ENCODE results near the gene SPDYE2. TPM values are rescaled to one million over a fixed set of nuclear protein-coding genes. Genes with fewer than 3 reads are reported as not detected.

Gene SPDYE2, protein sequence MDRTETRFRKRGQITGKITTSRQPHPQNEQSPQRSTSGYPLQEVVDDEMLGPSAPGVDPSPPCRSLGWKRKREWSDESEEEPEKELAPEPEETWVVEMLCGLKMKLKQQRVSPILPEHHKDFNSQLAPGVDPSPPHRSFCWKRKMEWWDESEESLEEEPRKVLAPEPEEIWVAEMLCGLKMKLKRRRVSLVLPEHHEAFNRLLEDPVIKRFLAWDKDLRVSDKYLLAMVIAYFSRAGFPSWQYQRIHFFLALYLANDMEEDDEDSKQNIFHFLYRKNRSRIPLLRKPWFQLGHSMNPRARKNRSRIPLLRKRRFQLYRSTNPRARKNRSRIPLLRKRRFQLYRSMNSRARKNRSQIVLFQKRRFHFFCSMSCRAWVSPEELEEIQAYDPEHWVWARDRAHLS
- 0.35 TPM in 1 of 2 replicates, not detected in the other for polyA plus RNA-seq

DNA sequence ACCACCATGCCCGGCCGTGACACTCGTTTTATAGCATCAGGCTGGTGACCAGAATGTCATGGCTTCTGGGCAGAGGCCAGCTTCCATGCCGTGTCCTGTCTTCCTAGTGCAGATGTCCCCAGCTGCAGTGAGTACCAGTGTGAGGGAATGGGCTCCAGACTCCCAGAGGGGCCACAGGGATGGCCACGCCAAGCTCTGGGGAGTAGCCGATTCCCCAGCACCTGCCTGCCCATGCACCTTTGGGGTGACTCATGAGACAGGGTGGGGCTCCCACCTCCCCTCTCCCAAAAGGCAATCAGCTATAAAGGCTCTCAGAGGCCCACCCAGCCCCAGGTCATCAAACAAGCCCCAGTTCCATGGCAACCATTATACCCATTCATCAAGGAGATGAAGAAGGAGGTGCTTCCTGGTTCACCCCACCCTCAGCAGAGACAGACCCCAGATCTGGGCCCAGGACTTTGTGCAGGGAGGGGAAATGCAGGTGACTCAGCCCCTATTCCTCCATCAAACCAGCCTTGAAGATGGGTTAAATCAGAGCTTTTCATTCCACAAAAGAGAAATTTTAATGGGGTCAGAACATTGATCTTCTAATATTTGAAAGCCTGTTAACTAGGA lies at the start of gene SPDYE2:
TSS of gene SPDYE2 (plus strand) at position 419 of the 615 bp plus-strand sequence. CDS start 2,030 bp downstream, outside the sequence.

DNA sequence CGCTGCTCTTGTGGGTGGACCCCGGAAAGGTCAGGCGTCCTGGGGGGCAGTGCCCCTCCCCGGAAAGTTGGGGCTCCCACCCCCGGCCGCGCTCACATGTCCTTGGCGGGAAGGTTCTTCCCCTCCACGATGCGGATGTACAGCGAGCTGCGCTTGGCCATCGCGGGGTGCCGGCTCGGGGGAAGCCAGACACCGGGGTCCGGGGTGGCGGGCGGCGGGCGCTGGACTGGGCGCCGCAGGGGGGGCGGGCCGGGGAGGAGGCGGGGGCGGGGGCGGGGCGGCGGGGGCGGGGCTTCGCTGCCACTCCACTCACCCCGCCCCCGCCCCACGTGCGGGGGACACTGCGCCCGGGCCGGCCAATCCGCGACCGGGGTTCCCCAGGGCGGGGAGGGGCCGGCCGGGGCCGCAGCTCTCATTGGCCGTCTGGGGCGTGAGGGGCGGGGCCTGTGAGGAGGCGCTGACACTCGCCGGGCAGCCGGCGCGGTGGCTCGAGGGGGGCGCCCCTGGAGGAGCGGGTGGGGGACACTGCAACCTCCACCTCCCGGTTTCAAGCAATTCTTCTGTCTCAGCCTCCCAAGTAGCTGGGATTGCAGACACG lies 33.4 kb upstream of the SPDYE2 start, which contains the start of gene RASA4B:
TSS of gene RASA4B (minus strand) at position 228 of the 598 bp plus-strand sequence. CDS start at position 161, 67 bp downstream.

DNA sequence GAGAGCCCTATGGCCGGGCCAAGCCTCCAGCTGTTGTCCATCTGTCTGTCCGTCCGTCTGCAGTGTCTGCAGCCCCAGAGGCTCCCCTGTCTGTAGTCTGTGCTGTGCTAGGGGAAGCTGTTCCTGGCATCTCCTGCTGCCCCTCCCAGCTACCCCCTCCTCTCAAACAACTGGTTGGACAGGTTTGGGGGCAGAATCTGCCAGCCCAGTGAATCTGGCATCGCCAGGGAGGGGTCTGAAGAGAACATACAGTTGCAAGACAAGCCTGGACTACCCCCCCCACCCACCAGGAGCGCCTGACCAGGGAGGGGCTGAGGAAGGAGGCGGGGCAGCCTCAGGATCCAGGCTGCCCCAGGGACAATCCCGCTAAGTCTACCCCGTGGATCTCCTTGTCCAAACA lies 7.4 kb upstream of the SPDYE2 start, which contains the start of gene UPK3BL2:
TSS of gene UPK3BL2 (minus strand) at position 101 of the 400 bp plus-strand sequence. CDS start at position 41, 60 bp downstream.

DNA sequence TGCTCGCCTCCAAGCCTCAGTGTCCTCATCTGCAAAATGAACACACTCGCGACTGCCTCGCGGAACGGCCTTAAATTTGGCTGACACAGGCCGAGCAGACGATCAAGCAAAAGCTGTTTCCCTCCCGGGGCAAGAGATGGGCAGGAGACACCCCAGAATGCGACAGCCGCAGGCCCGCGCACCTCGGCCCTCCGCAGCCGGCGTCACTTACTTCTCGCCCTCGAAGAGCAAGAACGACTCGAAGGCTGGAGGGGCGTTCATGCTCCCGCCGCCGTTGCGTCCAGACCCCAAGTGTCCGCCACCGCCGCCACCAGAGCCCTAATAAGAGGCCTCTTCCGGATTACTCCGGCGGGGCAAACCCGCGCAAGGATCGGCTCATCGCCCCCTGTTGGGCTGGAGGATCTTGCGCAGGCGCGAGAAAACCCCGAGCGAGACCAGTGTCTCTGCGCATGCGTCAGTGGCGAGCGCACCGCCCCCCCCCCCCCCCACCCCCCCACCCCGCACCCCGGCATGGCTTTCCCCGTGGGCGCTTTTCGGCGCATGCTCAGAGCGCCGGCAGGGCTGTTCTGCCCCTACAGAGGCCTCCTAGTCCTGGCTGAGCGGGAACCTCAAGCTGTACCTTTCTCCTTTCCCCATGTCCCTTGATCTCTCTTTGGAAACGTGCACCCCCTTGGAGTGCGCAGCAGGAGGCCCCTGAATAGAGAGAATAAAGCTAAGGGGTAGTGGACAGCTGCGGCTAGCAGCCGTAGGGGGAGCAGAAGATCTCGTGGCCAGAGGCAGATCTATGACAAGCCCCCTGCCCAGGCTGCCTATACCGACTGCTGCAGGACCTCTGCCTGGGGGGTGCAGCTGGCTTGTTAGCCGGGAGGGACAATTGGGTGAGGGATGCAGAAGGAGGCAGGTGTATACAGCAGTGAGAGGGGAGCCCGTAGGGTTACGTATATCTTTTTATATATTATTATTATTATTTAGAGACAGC lies 21.5 kb downstream of the SPDYE2 start, which contains the start of gene POLR2J3:
TSS of gene POLR2J3 (minus strand) at position 323 of the 979 bp plus-strand sequence. CDS start at position 261, 62 bp downstream.

Other genes with a start within 250 kb of the SPDYE2 start
- gene SPDYE6, start 194.8 kb upstream of the SPDYE2 start, polyA plus RNA-seq: 0.46 TPM in 1 of 2 replicates, not detected in the other
- 9.6 and 13.9 TPM in 2 replicates for gene PRKRIP1, start 154.9 kb upstream of the SPDYE2 start, polyA plus RNA-seq
- 3.9 and 4.8 TPM in 2 replicates for gene ORAI2, start 117.7 kb upstream of the SPDYE2 start, polyA plus RNA-seq
- gene ALKBH4, start 86.4 kb upstream of the SPDYE2 start, polyA plus RNA-seq: 1.8 and 2.5 TPM in 2 replicates
- 0.11 and 1.9 TPM in 2 replicates for gene LRWD1, start 86.2 kb upstream of the SPDYE2 start, polyA plus RNA-seq
- gene POLR2J, start 72.3 kb upstream of the SPDYE2 start, polyA plus RNA-seq: 69.4 and 83.0 TPM in 2 replicates
- gene RASA4B, start 33.4 kb upstream of the SPDYE2 start, polyA plus RNA-seq: 3.0 and 10.8 TPM in 2 replicates
- gene UPK3BL2, start 7.5 kb upstream of the SPDYE2 start, polyA plus RNA-seq: not detected in 2 replicates
- 77.5 and 96.1 TPM in 2 replicates for gene POLR2J3, start 21.4 kb downstream of the SPDYE2 start, polyA plus RNA-seq
- gene RASA4, start 65.5 kb downstream of the SPDYE2 start, polyA plus RNA-seq: 5.0 and 7.4 TPM in 2 replicates
- gene UPK3BL1, start 91.6 kb downstream of the SPDYE2 start, polyA plus RNA-seq: 4.1 and 10.9 TPM in 2 replicates
- 0.35 TPM in 1 of 2 replicates, not detected in the other for gene SPDYE2B, start 99.1 kb downstream of the SPDYE2 start, polyA plus RNA-seq
- gene POLR2J2, start 120.4 kb downstream of the SPDYE2 start, polyA plus RNA-seq: 0.27 and 0.56 TPM in 2 replicates
- gene FAM185A, start 197.8 kb downstream of the SPDYE2 start, polyA plus RNA-seq: 11.2 and 18.1 TPM in 2 replicates

Data from Purkinje cell (primary cell).